KMS-11 (cell line): ENCODE data around the gene KCNJ11.

Source experiments
- H2AFZ ChIP-seq: fragments of 200-600 bp; sonication (generic); 2 replicates; pipeline ENCODE4 v1.6.1; 2016; ENCODE audit warnings: antibody characterized with exemption, mixed run types, low read depth
- H3K27ac ChIP-seq: fragments of 200-600 bp; sonication (generic); 2 replicates; pipeline ENCODE4 v1.6.1; 2016; ENCODE audit warnings: mild to moderate bottlenecking, mixed run types
- H3K27me3 ChIP-seq: fragments of 200-600 bp; sonication (generic); 2 replicates; pipeline ENCODE4 v1.6.1; 2017; ENCODE audit warnings: mild to moderate bottlenecking, low read depth, mixed run types, moderate library complexity; ENCODE audit not compliant: insufficient read depth
- H3K36me3 ChIP-seq: fragments of 200-600 bp; sonication (generic); 2 replicates; pipeline ENCODE4 v1.6.1; 2017; ENCODE audit warnings: mild to moderate bottlenecking, mixed run types; ENCODE audit not compliant: insufficient read depth
- H3K4me1 ChIP-seq: fragments of 200-600 bp; sonication (generic); 2 replicates; pipeline ENCODE4 v1.6.1; 2016; ENCODE audit warnings: mild to moderate bottlenecking, low read depth, mixed run types; ENCODE audit not compliant: poor library complexity, severe bottlenecking
- H3K4me2 ChIP-seq: fragments of 200-600 bp; sonication (generic); 2 replicates; pipeline ENCODE4 v1.7.0; 2016; ENCODE audit warnings: mild to moderate bottlenecking, mixed run types
- H3K4me3 ChIP-seq: fragments of 200-600 bp; sonication (generic); IDR thresholded peaks from 2 replicates; pipeline ENCODE4 v1.6.1; 2017; ENCODE audit warnings: low read depth, low read length, mixed read lengths; ENCODE audit not compliant: insufficient read depth
- H3K79me2 ChIP-seq: fragments of 200-600 bp; sonication (generic); 2 replicates; pipeline ENCODE4 v1.6.1; 2016; ENCODE audit warnings: low read depth, mixed run types; ENCODE audit not compliant: insufficient read depth
- H3K9ac ChIP-seq: fragments of 200-600 bp; sonication (generic); 2 replicates; pipeline ENCODE4 v1.6.1; 2016; ENCODE audit warnings: mild to moderate bottlenecking, mixed run types
- H4K20me1 ChIP-seq: fragments of 200-600 bp; sonication (generic); 2 replicates; pipeline ENCODE4 v1.6.1; 2016; ENCODE audit warnings: mild to moderate bottlenecking, mixed run types; ENCODE audit not compliant: insufficient read depth
- CTCF ChIP-seq: fragments of 200-600 bp; sonication (generic); conservative IDR thresholded peaks from 2 replicates; pipeline ENCODE4 v1.6.1; 2017; ENCODE audit warnings: low read depth, mild to moderate bottlenecking, antibody characterized with exemption, low read length, moderate library complexity, mixed read lengths

The KCNJ11 gene

GRCh38 chr11:17412488-17413180 lies 24.2 kb upstream of the KCNJ11 start:
- Histone ChIP-seq H4K20me1 (no peaks in the 10 kb centered on the region), H3K4me1 (no peaks in the 10 kb centered on the region), H3K4me2 (no peak overlapping the region), H2AFZ (no peak overlapping the region), H3K79me2 (no peaks in the 10 kb centered on the region), H3K36me3 (no peaks in the 10 kb centered on the region), H3K27me3 (no peaks in the 10 kb centered on the region), H3K27ac (no peak overlapping the region), H3K9ac (no peak overlapping the region), H3K4me3 (no peak overlapping the region)
- no peak for TF ChIP-seq CTCF

- Histone ChIP-seq H2AFZ (no peak overlapping the region), H3K4me1 (no peaks in the 10 kb centered on the region), H3K9ac (no peak overlapping the region), H3K79me2 (no peaks in the 10 kb centered on the region), H3K36me3 (no peaks in the 10 kb centered on the region), H3K4me3 (no peak overlapping the region), H3K27me3 (no peaks in the 10 kb centered on the region), H4K20me1 (no peaks in the 10 kb centered on the region), H3K4me2 (no peak overlapping the region), H3K27ac (no peak overlapping the region)
- TF ChIP-seq CTCF: no peak
These were observed 23.0 kb upstream of the KCNJ11 start for GRCh38 chr11:17411418-17411817.

- no peak overlapping the region for H3K9ac ChIP-seq
- no peak overlapping the region for H3K4me3 ChIP-seq
- no peak overlapping the region for H3K4me2 ChIP-seq
- H2AFZ ChIP-seq: no peak overlapping the region
- no peaks in the 10 kb centered on the region for H4K20me1 ChIP-seq
- no peaks in the 10 kb centered on the region for H3K36me3 ChIP-seq
- H3K27me3 ChIP-seq: no peaks in the 10 kb centered on the region
- no peaks in the 10 kb centered on the region for H3K79me2 ChIP-seq
- peaks cover 3% of the 10 kb centered on the region for H3K4me1 ChIP-seq
- TF ChIP-seq CTCF: no peak
- no peak overlapping the region for H3K27ac ChIP-seq
These were observed 22.3 kb upstream of the KCNJ11 start for GRCh38 chr11:17410606-17411379.

- H3K79me2 ChIP-seq: no peaks in the 10 kb centered on the region
- peaks cover 9% of the 10 kb centered on the region for H3K4me1 ChIP-seq
- no peaks in the 10 kb centered on the region for H4K20me1 ChIP-seq
These were observed 20.2 kb upstream of the KCNJ11 start for GRCh38 chr11:17408641-17409040.

More at GRCh38 chr11:17408641-17409040, 20.2 kb upstream of the KCNJ11 start:
- Histone ChIP-seq H2AFZ (no peak overlapping the region), H3K9ac (no peak overlapping the region), H3K36me3 (no peaks in the 10 kb centered on the region), H3K27me3 (no peaks in the 10 kb centered on the region), H3K27ac (no peak overlapping the region), H3K4me2 (no peak overlapping the region), H3K4me3 (no peak overlapping the region)
- TF ChIP-seq CTCF: no peak
